ENCODE measurements around the gene SLCO2A1. TPM values are rescaled to one million over a fixed set of nuclear protein-coding genes. Genes with fewer than 3 reads are reported as not detected.

Gene SLCO2A1
- total RNA-seq, result under 0.01 TPM in 2 replicates

GRCh38 chr3:134029734-134030378 is at the start of gene SLCO2A1:
Gene SLCO2A1, minus strand, starts transcription at chr3:134029925. Its CDS starts 123 bp downstream, at chr3:134029802.

GRCh38 chr3:133895208-133896001 is 134.3 kb downstream of the SLCO2A1 start, which contains the start of gene RAB6B:
Gene RAB6B, minus strand, starts transcription at chr3:133895882. Its CDS starts 416 bp downstream, at chr3:133895466.

Other genes with a start within 250 kb of the SLCO2A1 start
- gene SRPRB, start 224.1 kb downstream of the SLCO2A1 start, total RNA-seq, result 66.1 and 80.9 TPM in 2 replicates
- gene RAB6B, start 134.0 kb downstream of the SLCO2A1 start, total RNA-seq, result 0.20 and 0.37 TPM in 2 replicates
- 71.3 and 113 TPM in 2 replicates for gene RYK, start 220.9 kb upstream of the SLCO2A1 start, total RNA-seq